Activated T-cell treated with anti-CD3 and anti-CD28 coated beads for 48 hours (primary cell): Measurements from ENCODE around the gene TMEM35A.
"Not testable (repeated sequence)": the region's sequence is repeated elsewhere in the genome, so short reads cannot be mapped to it uniquely, and the experiment has no call there.

Experiments used
- DNase-seq: peaks from one replicate; pipeline ENCODE4 v3.0.0-alpha.2; 2020; ENCODE audit warnings: low read depth

Gene TMEM35A, protein sequence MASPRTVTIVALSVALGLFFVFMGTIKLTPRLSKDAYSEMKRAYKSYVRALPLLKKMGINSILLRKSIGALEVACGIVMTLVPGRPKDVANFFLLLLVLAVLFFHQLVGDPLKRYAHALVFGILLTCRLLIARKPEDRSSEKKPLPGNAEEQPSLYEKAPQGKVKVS

DNA sequence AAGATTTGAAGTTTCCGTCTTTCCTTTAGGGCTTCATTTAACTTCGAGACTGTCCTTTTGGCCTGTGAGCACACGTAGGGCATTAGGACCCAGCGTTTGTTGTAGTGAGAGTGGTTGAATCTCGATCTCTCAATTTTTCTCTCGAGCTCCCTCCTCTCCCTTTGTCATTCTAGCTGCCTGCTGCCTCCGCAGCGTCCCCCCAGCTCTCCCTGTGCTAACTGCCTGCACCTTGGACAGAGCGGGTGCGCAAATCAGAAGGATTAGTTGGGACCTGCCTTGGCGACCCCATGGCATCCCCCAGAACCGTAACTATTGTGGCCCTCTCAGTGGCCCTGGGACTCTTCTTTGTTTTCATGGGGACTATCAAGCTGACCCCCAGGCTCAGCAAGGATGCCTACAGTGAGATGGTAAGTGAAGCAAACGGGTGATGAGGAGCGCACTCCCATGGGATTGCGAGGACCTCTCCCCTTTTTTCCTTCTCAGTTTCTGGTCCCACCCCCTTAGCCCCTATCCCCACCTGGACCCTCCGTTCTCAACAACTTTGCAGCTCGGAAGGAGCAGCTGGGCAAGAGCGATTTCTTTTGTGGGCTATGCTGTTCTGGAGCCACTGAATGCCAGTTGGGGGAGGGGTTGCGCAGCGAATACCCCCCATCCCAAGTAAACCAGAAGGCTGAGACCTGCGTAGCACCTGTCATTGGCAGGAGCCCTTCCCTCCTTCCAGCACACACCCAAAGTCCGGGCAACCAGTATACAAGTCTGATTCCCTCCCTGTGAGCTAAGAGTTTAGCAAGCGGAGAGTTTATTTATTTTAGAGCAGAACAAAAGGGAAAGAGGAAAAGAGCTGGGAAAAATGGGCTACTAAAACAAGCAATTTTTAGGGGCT, at the start of gene TMEM35A:
Gene TMEM35A, plus strand, starts transcription at position 164 of the 883 bp plus-strand sequence. Its CDS starts 124 bp downstream, at position 288.
- DNase-seq: no peak

DNA sequence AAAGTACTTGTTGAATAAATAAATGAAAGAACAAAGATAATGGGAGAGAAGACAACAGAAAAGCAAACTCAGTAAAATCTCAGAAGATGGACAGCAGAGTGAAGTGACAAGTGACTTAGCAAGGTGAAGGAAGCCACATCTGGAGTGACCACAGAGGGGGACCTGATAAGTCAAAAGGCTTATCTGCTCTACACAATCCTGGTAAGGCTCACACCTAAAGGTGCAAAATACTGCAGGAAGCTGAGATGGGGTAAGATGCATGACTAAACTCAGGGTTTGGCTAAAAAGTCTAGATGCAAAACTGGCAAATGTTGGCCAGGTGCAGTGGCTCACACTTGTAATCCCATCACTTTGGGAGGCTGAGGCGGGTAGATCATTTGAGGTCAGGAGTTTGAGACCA, 49.0 kb upstream of the TMEM35A start:
- no peak for DNase-seq

DNA sequence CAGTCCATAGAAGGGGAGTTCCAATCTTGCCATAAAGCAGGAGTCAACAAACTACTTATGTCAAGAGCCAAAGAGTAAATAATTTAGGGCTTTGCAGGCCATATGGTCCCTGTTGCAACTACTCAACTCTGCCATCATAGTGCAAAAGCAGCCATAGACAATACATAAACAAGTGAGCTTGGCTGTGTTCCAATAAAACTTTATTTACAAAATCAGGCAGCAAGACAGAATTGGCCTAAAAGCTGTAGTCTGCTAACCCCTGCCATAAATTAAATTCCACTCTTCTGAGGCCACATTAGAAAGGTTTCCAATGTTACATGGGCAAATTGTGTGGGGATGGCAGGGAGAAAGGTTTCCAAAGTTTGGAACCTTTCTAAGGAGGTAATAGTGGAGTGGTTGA, 41.4 kb upstream of the TMEM35A start:
- no peak for DNase-seq

DNA sequence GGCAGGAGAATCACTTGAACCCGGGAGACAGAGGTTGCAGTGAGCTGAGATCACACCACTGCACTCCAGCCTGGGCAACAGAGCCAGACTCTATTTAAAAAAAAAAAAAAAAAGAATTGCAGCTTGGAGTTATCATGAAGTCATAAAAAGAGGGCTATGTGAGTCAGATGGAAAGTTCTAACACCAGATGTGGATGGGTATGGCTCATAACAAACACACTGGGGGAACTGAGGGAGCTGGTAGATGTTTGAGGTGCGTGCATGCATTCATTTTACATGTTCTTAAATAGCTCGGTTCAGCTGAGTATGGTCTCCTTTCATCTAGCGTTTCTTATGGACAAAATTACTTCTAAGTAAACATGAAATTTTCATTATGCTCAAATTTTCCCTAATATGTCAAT, 38.5 kb upstream of the TMEM35A start:
- no peak for DNase-seq

DNA sequence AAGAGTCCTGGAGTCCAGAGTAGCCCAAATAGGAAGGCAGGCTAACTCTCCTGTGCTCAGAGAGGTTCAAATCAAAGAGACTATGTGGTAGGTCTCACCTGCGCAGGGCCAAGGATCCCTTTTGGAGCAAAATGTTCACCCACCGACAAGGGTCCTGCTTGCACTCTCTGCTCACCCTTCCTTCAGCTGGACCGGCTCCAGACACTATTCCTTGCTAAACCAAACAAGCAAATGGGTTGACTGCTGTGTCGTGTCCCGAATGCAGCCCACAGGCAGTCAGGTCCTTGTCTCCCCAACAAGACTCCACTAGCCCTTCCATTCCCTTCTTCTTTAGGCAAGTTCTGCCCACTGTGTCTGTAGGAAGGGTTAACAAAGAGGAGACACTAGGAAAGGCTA, 27.5 kb upstream of the TMEM35A start:
- no peak for DNase-seq

DNA sequence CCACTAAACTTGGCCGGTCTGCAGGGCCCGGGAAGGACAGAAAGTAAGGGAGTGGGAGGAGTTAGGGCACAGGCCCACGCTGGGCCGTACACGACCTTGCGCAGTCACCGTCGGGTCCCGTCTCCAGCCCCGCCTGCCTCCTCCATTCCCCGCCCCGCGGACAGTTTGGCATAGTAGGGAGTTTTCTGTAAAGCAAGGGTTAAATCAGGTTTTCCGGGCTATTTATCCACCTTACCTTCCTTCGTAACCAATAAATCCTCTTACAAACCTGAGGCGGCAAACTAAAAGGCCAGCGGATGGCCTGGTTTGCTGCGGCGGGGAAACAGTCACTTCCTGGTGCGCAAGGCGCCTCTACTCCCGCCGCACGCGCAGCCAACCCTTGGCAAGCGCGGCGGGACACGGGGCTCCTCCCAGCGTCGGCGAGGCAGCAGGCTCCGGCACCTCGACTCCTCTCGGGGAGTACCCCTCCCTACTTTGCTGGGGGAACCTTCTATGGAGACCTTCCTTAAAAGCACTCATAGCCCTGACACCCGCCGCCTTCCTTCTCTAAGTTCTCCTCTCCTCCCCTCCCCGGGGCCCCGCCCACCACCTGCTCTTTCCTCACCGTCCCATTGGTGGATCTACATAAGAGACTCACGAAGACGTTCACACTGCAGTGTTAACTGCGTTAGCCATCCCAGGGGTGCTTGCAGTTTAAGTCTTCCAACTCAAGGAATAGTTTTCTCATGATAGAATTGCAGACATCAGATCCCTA, 27.0 kb upstream of the TMEM35A start, which contains the start of gene TRMT2B:
Gene TRMT2B, minus strand, starts transcription at position 563 of the 754 bp plus-strand sequence. CDS start 9,822 bp downstream, outside the sequence.
- DNase-seq: peak; percentile 64

DNA sequence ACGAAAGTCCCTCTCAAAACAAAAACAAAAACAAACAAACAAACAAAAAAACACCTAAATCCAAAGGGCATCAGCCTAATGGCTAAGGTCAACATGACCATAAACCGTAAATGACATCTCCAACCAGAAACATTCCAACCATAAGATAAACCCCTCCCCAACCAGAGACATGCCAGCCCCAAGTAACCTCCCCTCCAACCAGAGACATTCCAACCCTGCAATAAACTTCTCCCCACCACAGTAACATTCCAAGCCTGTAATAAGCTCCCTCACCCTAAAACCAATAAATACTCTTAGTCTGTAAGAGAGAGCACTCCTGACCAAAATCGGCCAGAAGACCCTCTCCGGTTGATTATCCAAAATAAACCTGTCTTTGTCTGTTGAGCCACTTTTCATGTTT, 22.1 kb upstream of the TMEM35A start:
- not testable (repeated sequence) for DNase-seq

DNA sequence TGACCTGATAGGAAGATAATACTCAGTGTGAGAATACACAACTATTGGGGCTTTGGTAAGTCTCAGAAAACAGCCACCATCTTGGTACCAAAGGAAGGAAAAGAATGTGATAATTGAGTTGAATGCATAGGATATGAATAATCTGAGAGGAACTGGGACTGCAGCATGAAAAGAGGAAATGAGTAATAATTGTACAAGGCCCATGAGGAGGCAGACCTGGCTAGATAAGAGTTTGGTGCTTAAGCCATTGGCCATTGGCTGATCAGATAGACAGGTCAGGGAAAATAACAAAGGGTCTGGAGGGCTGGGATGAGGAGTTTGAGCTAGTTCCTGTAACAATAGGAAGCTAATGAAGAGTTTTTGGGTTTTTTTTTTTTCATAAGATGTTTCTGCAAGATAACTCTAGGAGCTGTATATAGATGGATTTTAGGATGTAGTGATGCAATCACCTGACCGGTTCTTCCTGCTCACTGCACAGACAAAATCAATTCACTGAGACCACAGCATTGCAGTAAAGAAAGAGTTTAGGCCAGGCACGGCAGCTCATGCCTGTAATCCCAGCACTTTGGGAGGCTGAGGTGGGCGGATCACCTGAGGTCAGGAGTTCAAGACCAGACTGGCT, 21.5 kb upstream of the TMEM35A start:
- DNase-seq: no peak

DNA sequence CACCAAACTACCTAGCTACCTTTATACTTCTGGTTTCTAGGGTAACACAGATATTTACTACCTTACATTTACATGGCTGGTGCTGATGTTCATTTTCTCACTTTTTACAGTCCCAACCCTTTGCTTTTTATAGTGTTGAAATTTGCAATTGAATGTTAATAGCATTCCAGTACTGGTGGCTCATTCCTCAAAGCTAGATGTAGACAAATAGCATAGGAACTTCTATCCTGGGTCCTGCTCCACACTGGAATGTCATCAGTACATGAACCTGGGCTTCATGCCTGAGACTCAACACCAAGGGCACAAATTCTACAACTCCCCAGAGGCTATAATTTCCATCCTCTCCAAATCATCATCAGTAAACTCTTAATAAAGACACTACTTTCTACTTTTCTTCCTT, 16.5 kb upstream of the TMEM35A start:
- no peak for DNase-seq

DNA sequence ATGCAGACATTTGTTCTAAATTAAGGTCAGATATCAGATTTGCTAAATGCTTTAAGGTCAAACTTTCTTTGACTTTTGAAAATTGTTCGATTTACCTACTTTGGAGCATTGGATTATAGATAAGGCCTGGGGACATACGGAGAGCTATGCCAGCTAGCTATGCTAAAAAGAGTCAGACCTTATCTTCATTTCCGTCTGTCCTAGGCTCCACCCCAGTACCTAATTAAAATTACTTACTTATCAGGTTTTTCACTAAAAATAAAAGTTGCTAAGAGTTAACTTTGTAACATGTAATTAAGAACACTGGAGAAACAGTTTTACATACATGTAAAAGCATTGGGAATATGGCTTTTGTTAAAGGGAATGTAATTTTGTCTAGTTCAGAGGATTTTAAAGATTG, 7.1 kb upstream of the TMEM35A start:
- DNase-seq: no peak

DNA sequence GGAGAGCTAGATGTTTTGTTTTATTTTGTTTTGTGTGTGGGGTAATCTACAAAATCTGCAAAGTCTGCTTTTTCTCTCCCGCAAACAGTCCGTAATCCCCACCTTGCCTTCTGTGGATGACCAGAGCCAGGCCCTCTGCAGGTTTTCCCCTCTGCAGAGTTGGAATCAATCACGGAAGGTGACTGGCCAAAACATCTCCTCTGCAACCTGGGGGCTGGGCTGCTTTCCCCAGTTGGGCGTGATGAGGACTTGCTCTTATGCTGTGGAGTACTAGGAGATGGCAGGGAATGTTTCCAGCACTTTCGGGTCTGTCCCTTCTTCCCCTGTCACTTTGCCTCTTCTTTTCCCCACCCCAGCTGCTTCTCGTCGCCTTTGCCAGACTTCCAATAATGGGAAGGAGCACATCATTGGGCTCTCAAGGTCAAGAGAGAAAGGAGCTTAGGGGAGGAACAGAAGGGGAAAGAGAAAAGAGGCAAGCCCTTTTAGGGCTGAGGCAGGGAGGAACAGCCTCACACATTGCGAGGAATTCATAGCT, 1.1 kb downstream of the TMEM35A start:
- DNase-seq: no peak

DNA sequence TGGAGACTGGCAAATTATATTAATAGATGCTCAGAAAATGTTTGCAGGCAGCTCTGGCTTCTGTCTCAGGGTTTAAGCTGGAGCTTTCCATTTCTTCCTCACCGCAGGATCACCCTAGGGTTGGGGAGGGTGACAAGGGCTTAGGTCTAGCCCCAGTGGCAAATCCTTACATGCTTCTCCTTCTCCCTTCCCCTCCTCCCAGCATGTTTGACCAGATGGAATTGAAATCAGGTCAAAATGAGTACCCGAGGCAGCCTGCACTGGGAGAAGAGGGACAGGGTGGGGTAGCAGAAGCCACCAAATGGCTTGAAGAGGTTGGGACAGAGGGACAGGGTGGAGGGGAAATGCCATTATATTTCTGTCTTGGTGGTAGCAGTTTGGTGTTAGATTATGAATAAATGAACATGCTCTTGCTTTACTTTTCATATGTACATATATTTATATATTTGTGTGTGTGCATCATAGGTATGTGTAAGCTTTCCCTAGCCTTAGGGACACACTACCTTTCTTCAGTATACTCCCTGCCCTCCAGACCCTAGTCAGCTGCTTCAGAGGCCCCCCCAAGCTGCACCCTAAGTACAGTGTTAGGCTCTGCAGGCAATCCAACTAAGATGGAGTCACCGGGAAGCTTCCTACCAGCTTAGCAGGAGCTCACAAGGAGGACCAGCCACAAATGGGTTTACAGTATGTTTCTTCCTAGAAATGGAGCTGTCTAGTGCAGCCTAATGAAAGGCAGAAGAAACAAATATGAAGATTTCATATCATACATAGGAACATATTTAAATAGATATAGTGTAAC, 1.8 kb downstream of the TMEM35A start:
- DNase-seq: no peak

DNA sequence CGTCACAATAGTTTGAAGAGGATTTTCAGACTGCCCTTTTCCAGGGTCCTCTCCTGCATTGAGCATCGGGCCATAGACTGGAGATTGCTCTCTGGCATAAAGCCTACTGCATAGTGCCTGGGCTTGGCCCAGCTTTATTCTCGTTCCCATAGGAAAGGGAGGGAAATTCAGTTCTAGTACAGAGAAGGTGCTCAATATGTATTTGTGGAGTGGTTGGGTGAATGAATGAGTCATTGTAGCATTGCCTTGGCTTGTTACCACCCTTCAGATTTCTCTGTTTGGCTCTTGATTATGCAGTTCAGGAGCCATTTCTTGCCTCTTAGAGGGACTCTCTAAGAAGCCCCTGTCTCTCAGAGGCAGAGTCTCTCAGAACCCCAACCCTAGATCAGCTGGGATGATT, 2.6 kb downstream of the TMEM35A start:
- DNase-seq: no peak

DNA sequence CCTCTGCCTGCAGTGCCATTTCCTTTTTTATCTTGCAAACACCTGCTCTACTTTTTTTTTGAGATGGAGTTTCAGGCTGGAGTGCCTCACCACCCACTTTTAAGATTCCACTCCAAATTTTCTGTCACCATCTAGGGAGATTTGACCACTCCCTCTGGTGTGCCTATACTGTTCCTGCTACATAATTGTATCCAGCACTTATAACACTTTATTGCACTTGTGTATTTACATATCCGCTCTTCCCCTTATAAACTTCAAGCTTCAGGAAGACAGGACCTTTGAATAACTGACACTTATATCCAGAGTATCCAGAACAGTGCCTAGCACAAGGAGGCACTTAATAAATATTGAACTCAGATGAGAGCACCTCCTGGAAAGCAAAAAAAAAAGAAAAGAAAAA, 13.1 kb downstream of the TMEM35A start:
- no peak for DNase-seq

DNA sequence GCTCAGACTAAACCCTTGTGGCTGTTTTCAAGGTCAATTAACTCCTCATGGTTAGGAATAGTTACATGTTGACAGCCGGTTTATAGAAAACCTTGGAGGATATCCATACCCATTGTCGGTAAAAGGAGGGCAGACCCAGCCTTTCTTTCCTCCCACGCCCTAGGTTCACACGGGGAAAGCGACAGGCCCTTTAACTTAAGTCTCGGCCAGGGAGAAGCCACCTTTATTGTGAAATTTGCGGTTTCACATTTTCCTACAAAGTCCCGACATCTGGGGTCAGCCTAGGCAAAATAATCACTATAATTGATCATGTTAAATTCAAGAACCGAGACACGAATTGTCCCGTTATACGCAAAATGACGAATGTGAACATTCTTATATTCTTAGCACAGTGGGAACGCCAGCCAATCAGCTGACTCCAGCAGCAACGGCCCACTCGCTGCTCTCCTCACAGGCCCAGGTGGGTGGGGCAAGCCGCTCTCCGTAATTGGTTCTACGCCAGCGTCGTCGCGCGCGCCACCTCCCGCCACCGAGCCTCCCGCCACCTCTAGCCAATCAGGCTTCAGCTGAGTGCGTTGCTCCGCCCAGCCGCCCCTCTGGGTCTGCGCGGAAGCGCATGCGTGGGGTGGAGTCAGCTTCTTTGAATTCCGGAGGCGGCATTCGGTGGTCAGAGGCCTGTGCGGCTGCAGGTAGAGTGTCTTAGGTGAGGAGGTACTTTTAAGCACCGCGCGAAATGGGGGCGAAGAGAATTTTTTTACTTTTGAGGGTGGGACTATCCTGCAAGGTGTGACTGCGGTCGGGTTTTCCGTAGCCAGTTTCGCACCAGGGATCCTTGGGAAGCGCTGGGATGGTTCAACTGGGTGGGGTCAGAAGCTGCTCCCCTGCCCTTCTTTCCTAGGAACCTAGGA, 19.1 kb downstream of the TMEM35A start, which contains the start of gene CENPI:
Gene CENPI, plus strand, starts transcription at position 659 of the 908 bp plus-strand sequence. CDS start 2,867 bp downstream, outside the sequence.
- peak; percentile 88 for DNase-seq

DNA sequence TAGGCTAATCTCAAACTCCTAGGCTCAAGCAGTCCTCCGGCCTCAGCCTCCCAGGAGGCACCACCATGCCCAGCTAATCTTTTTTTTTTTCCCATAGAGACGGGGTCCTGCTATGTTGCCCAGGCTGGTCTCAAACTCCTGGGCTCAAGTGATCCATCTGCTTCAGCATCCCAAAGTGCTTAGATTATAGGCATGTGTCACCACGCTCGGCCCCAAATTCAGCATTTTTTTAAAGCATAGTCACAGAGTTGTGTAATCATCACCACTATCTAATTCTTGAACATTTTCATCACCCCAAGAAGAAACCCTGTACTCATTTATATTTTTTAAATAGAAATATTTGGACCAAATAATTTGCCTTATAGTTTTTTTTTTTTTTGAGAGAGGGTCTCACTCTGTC, 29.6 kb downstream of the TMEM35A start:
- DNase-seq: no peak

DNA sequence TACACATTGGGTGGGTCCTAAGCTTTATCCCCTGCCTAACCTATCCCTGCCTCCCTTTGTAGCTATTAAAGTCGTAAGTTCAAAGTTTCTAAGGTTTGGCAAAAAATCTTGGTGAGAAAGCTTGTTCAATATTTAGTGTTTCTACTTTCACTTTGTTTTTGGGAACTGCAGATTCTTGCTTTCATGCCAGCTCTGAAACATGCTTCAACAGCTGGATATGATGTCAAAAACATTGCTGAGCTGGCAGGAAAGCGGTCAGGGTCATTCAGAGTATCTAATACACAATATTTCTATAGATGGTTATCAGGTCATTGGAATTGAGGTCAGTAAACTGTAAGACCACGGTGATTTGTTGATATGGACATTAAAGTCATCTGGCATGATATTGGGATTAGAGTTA, 39.0 kb downstream of the TMEM35A start:
- no peak for DNase-seq

DNA sequence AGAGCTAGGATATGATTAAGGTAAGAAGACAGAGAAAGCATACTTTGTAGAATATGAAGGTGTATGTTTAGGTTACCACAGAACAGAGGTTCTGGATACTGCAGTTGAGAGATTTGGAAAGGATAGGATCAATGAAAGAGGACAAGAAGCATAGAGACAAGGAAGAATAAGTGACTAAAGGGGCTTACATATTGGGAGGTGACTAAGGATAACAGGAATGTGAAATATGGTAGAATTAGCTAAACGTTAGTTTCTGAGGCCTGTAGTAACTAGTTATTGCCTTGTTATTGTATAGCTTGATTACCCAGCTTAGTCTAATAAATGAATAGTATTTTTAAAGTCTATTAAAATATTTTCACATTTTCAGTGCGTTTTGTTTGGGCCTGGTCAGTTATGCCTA, 57.6 kb downstream of the TMEM35A start:
- no peak for DNase-seq
